Glutamatergic neuron (in vitro differentiated cells): ENCODE measurements around the gene UBC. TPM values are rescaled to one million over a fixed set of nuclear protein-coding genes. Genes with fewer than 3 reads are reported as not detected.

Source experiments
- DNase-seq: peaks from one replicate; pipeline ENCODE4 v3.0.0; 2022
- H3K27ac Mint-ChIP-seq: one replicate; pipeline ENCODE4 v1.8.0; 2020; ENCODE audit warnings: mild to moderate bottlenecking, mixed read lengths, inconsistent platforms; ENCODE audit not compliant: unreplicated experiment
- H3K27me3 Mint-ChIP-seq: one replicate; pipeline ENCODE4 v1.8.0; 2020; ENCODE audit warnings: mild to moderate bottlenecking, moderate library complexity, mixed read lengths, inconsistent platforms; ENCODE audit not compliant: unreplicated experiment
- H3K36me3 Mint-ChIP-seq: one replicate; pipeline ENCODE4 v1.8.0; 2020; ENCODE audit warnings: mild to moderate bottlenecking, mixed read lengths, inconsistent platforms; ENCODE audit not compliant: unreplicated experiment
- H3K4me1 Mint-ChIP-seq: one replicate; pipeline ENCODE4 v1.8.0; 2020; ENCODE audit warnings: mild to moderate bottlenecking, low read depth, mixed read lengths, inconsistent platforms; ENCODE audit not compliant: unreplicated experiment
- H3K4me3 Mint-ChIP-seq: one replicate; pipeline ENCODE4 v1.8.0; 2020; ENCODE audit warnings: mild to moderate bottlenecking, mixed read lengths, inconsistent platforms; ENCODE audit not compliant: unreplicated experiment
- H3K9me3 Mint-ChIP-seq: one replicate; pipeline ENCODE4 v1.8.0; 2020; ENCODE audit warnings: mild to moderate bottlenecking, moderate library complexity, mixed read lengths, inconsistent platforms; ENCODE audit not compliant: unreplicated experiment
- total RNA-seq: library from RNA; stranded (reverse); fragmentation: NEBNext Ultra II Directional; extraction: Animal tissue kit (Norgen Biotek cat#: 25700); gene quantifications from one replicate; pipeline ENCODE4 v1.2.1, GENCODE V29; 2021; ENCODE audit not compliant: unreplicated experiment
- TF ChIP-seq, protein P1 (sequence below): fragments of 200-600 bp; sonication (generic); IDR thresholded peaks from one replicate; pipeline ENCODE4 v1.5.0; 2021; ENCODE audit not compliant: partially characterized antibody, unreplicated experiment

Gene UBC
- total RNA-seq, 1 donor from 2014 or later = 966 TPM

DNA sequence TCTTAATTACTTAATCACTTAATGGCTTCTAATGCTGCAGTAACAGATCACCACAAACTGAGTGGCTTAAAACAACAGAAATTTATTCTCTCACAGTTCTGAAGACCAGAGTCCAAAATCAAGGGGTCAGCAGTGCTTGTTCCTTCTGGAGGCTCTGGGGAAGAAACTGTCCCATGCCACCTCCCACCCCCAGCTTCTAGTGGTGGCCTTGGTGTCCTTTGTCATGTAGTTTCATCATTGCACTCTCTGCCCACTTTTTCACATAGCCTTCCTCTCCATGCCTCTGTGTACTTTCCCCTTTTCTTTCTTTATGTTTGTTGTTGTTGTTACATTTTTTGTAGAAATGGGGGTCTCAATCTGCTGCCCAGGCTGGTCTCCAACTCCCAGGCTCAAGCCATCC, 16.1 kb upstream of the UBC start:
- Mint-ChIP-seq H3K36me3 (no peaks in the 10 kb centered on the region), H3K27me3 (peaks cover 18% of the 10 kb centered on the region), H3K27ac (no peak overlapping the region), H3K4me1 (peaks cover 6% of the 10 kb centered on the region), H3K9me3 (peaks cover 18% of the 10 kb centered on the region), H3K4me3 (no peak overlapping the region)
- TF ChIP-seq, protein P1, sequence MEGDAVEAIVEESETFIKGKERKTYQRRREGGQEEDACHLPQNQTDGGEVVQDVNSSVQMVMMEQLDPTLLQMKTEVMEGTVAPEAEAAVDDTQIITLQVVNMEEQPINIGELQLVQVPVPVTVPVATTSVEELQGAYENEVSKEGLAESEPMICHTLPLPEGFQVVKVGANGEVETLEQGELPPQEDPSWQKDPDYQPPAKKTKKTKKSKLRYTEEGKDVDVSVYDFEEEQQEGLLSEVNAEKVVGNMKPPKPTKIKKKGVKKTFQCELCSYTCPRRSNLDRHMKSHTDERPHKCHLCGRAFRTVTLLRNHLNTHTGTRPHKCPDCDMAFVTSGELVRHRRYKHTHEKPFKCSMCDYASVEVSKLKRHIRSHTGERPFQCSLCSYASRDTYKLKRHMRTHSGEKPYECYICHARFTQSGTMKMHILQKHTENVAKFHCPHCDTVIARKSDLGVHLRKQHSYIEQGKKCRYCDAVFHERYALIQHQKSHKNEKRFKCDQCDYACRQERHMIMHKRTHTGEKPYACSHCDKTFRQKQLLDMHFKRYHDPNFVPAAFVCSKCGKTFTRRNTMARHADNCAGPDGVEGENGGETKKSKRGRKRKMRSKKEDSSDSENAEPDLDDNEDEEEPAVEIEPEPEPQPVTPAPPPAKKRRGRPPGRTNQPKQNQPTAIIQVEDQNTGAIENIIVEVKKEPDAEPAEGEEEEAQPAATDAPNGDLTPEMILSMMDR = no peak
- no peak for DNase-seq

DNA sequence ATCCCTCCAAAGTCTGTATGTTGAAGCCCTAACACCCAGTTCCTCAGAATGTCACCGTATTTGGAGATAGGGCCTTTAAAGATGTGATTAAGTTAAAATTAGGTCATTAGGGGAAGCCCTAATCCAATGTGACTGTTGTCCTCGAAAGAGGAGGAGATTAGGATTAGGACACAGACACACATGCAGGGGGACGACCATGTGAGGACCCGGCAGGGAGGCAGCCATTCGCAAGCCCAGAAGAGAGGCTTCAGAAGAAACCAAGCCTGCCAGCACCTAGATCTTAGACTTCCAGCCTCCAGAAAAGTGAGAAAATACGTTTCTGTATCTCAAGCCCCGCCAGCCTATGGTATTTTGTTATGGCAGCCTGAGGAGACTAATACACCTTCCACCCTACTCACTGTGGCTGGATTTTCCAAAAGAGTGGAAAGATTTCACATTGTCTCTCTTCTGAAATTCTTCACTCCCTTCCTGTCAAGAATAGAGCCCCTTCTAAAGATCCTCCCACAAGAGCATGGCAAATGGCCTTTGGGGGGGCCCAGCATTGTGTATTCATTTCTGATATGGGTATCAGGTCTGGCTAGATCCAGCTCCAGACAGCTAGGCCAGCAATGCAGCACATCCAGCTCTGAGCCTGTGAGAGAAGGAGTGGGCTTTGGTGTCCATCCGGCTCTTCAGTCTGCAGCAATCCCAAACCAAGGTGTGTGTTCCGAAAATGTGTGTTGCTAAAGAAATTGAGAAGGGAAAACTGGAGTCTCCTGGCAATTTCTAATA, 15.4 kb upstream of the UBC start:
- Mint-ChIP-seq H3K9me3 (peaks cover 20% of the 10 kb centered on the region), H3K27me3 (peaks cover 17% of the 10 kb centered on the region), H3K36me3 (no peaks in the 10 kb centered on the region), H3K4me1 (peaks cover 6% of the 10 kb centered on the region), H3K4me3 (no peak overlapping the region), H3K27ac (no peak overlapping the region)
- DNase-seq = no peak
- TF ChIP-seq, protein P1 = no peak

DNA sequence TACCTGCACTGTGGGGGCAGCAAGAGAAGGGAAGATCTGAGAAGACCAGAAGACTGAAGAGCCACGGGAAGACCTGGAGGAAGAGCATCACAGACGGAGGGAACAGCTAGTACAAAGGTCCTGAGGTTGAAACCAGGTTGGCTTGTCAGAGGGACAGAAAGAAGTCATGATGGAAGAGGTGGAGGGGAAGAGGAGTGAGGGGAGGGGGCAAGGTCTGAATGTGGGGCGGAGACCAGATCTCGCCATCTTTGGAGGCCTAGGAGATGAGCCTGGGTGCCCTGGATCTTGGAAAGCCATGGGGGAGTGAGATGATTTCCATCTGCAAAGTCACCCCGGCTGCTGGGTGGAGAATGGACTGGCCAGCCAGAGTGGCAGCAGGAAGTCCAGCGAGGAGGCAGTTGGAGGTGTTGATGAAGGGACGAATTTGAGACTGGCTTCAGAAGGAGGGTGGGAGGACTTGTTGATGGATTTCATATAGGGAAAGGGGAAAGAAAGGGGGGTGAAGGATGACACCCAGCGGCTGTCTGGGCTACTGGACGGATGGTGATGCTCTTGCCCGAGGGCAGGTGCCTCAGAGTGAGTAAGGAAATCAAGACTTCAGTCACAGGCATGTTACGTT, 14.6 kb upstream of the UBC start:
- Mint-ChIP-seq H3K4me1 (peaks cover 6% of the 10 kb centered on the region), H3K27ac (no peak overlapping the region), H3K36me3 (no peaks in the 10 kb centered on the region), H3K9me3 (peaks cover 20% of the 10 kb centered on the region), H3K4me3 (no peak overlapping the region), H3K27me3 (peaks cover 17% of the 10 kb centered on the region)
- TF ChIP-seq, protein P1 = no peak
- DNase-seq = no peak

DNA sequence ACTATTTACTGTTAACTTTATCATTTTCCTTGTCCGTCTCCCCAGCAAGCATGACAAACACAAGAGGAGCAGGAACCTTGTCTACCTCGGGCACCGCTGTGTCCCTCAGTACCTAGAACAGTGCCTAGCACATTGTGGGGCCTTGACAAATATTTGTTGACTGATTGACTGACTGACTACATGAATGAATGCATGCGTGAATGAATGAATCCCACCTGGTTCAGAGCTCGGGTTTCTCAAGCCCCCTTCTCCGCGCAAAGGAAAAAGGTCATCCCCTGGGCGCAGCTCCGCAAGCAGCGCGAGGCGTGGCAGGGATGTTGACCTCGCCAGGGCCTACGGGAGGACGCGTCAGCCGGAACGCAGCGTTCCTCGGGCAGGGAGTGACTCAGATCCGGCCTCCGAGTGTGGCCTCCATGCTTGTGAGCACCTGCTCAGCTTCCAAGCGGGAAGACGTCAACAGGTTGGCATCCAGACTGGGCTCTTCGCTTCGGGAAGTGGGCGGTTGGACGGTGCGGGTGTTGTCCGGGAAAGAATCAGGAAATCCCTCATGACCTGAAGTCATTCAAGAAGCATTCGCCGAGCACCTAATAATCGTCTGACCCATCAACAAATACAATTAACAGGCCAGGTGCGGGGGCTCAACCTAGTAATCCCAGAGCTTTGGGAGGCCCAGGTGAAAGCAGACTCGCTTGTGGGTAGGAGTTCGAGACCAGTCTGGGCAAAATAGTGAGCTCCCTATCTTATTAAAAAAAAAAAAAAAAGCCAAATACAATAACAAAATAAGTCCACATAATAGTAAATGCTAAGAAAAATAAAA, 13.9 kb upstream of the UBC start:
- peaks cover 20% of the 10 kb centered on the region for H3K9me3 Mint-ChIP-seq
- peaks cover 17% of the 10 kb centered on the region for H3K27me3 Mint-ChIP-seq
- TF ChIP-seq, protein P1 = no peak
- peak overlapping the region; percentile 92 for H3K27ac Mint-ChIP-seq
- peaks cover 6% of the 10 kb centered on the region for H3K4me1 Mint-ChIP-seq
- no peaks in the 10 kb centered on the region for H3K36me3 Mint-ChIP-seq
- H3K4me3 Mint-ChIP-seq = peak overlapping the region; percentile 93
- DNase-seq = no peak
